HG03025 (cell line): ENCODE results near the gene SRD5A1.
"Not testable (repeated sequence)": the region's sequence is repeated elsewhere in the genome, so short reads cannot be mapped to it uniquely, and the experiment has no call there.

Experiments used
- ATAC-seq: cut with Tn5 transposase; IDR thresholded peaks from one replicate; pipeline ENCODE4 v1.9.1; 2021; ENCODE audit warnings: mild to moderate bottlenecking, moderate library complexity; ENCODE audit not compliant: unreplicated experiment, low FRiP score

SRD5A1 gene

GRCh38 chr5:6638236-6638635 lies 5.0 kb downstream of the SRD5A1 start:
- ATAC-seq: no peak

- no peak for ATAC-seq
Observed at GRCh38 chr5:6642655-6643054, 9.4 kb downstream of the SRD5A1 start.

- ATAC-seq: no peak
Observed at GRCh38 chr5:6644794-6645241, 11.6 kb downstream of the SRD5A1 start.

- not testable (repeated sequence) for ATAC-seq
Observed at GRCh38 chr5:6645571-6646362, 12.5 kb downstream of the SRD5A1 start.

- no peak for ATAC-seq
Observed at GRCh38 chr5:6649186-6649585, 15.9 kb downstream of the SRD5A1 start.

- no peak for ATAC-seq
Observed at GRCh38 chr5:6649681-6650080, 16.4 kb downstream of the SRD5A1 start.

GRCh38 chr5:6652025-6652424 lies 18.8 kb downstream of the SRD5A1 start:
- ATAC-seq: no peak

- ATAC-seq: no peak
Observed at GRCh38 chr5:6655432-6655831, 22.2 kb downstream of the SRD5A1 start.

GRCh38 chr5:6656680-6657079 lies 23.4 kb downstream of the SRD5A1 start:
- no peak for ATAC-seq

- peak; percentile 74 for ATAC-seq
Observed at GRCh38 chr5:6659941-6660684, 26.9 kb downstream of the SRD5A1 start.

GRCh38 chr5:6660688-6661087 lies 27.4 kb downstream of the SRD5A1 start:
- peak; percentile 57 for ATAC-seq

- no peak for ATAC-seq
Observed at GRCh38 chr5:6666762-6667161, 33.5 kb downstream of the SRD5A1 start.

- ATAC-seq: no peak
Observed at GRCh38 chr5:6667648-6668047, 34.4 kb downstream of the SRD5A1 start.

- ATAC-seq: not testable (repeated sequence)
Observed at GRCh38 chr5:6668717-6669116, 35.5 kb downstream of the SRD5A1 start.

- no peak for ATAC-seq
Observed at GRCh38 chr5:6673031-6673430, 39.8 kb downstream of the SRD5A1 start.

- ATAC-seq: no peak
Observed at GRCh38 chr5:6673963-6674362, 40.7 kb downstream of the SRD5A1 start.

- no peak for ATAC-seq
Observed at GRCh38 chr5:6674421-6674820, 41.2 kb downstream of the SRD5A1 start.

GRCh38 chr5:6674886-6675285 lies 41.6 kb downstream of the SRD5A1 start:
- no peak for ATAC-seq

GRCh38 chr5:6675784-6676491 lies 42.7 kb downstream of the SRD5A1 start:
- ATAC-seq: no peak

GRCh38 chr5:6676702-6677101 lies 43.5 kb downstream of the SRD5A1 start:
- ATAC-seq: no peak

GRCh38 chr5:6678385-6678784 lies 45.1 kb downstream of the SRD5A1 start:
- ATAC-seq: no peak
